Bronchial epithelial cell (primary cell): Measurements from ENCODE around the gene CYB561D2. TPM values are rescaled to one million over a fixed set of nuclear protein-coding genes. Genes with fewer than 3 reads are reported as not detected.
A peak's percentile ranks its signal among the peaks of the same experiment; 100 is the strongest.

Experiments used
- DNase-seq: peaks from one replicate; pipeline ENCODE4 v3.0.0-alpha.2; 2010; ENCODE audit warnings: low read depth
- FAIRE-seq: peaks from 2 replicates; lab custom pipeline; 2011; peaks lifted over from hg19 to GRCh38; lab: Jason Lieb, UNC
- H3K27me3 ChIP-seq: 2 replicates; pipeline ENCODE4 v1.5.1; 2011; ENCODE audit warnings: low read length; ENCODE audit not compliant: control insufficient read depth, insufficient read depth
- H3K36me3 ChIP-seq: 2 replicates; pipeline ENCODE4 v1.5.1; 2011; ENCODE audit warnings: low read length; ENCODE audit not compliant: control insufficient read depth, insufficient read depth
- H3K4me3 ChIP-seq: 2 replicates; pipeline ENCODE4 v1.5.1; 2011; ENCODE audit warnings: mild to moderate bottlenecking, low read depth, low read length, control low read depth
- total RNA-seq: library from RNA; depleted of rRNA; stranded (reverse); fragments of >200 nt; gene quantifications from 2 replicates; pipeline ENCODE4 v1.2.1, GENCODE V29; 2014
- TF ChIP-seq, protein P1 (sequence below): IDR thresholded peaks from 2 replicates; pipeline ENCODE4 v1.5.1; 2011; ENCODE audit warnings: mild to moderate bottlenecking, moderate library complexity, low read length, control low read depth, inconsistent platforms; ENCODE audit not compliant: insufficient read depth, severe bottlenecking

The CYB561D2 gene
- total RNA-seq, 1 donor from 2014 or later: 22.1 TPM

DNA sequence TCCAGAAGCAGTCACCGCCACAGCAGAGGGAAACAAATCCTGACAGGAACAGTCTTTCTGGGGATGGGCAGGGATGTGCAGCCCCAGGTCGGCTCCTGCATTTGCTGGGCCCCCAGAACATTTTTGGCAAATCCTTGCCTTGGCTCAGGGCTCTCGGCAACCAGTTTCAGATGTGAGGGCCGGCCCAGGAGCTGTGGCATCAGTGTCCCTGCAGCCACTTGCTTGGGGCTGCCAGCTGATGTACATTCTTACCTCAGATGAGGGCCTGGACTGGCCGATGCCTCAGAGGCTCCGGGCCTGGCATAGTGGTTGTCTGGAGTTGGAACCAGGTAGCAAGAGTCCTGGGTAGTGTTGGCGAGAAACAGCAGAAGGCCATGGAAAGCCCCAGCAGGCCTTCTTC, 4.2 kb downstream of the CYB561D2 start:
- Histone ChIP-seq H3K27me3 (no peaks in the 10 kb centered on the region), H3K36me3 (peaks cover 25% of the 10 kb centered on the region), H3K4me3 (no peak overlapping the region)
- TF ChIP-seq, protein P1, sequence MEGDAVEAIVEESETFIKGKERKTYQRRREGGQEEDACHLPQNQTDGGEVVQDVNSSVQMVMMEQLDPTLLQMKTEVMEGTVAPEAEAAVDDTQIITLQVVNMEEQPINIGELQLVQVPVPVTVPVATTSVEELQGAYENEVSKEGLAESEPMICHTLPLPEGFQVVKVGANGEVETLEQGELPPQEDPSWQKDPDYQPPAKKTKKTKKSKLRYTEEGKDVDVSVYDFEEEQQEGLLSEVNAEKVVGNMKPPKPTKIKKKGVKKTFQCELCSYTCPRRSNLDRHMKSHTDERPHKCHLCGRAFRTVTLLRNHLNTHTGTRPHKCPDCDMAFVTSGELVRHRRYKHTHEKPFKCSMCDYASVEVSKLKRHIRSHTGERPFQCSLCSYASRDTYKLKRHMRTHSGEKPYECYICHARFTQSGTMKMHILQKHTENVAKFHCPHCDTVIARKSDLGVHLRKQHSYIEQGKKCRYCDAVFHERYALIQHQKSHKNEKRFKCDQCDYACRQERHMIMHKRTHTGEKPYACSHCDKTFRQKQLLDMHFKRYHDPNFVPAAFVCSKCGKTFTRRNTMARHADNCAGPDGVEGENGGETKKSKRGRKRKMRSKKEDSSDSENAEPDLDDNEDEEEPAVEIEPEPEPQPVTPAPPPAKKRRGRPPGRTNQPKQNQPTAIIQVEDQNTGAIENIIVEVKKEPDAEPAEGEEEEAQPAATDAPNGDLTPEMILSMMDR: no peak
- FAIRE-seq (no peak), DNase-seq (no peak)

DNA sequence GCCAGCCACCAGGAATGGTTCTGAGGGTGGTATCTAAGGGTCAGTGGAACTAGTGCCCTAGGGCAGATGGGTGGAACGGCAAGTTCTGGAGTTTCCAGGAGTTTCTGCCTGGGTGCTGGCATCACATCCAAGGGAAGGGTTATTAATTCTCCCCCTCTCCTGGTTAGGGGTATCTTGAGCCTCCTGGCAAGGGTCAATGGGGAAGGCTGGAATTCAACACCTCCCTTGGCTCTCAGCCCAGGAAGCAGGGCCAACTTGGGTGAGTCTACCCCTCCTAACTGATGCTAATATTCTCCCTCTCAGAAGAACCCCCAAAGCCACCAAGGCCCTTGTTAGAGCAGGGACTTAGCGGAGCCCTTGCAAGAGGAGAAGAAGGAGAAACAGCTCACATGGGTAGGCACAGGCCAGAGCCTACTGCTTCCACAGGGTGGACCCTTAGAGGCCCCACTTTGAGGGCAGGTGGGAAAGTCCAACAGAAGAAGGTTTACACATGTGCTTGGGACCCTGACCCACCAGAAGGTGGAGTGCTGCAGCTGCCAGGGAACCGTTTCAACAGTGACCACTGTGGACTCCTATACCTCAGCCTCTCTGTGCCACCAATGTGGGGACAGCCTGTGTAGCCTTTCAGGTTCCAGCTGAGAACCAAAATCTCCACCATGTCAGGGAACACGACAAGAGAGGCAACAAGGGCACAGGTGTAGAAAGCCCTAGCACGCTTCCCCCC, 5.3 kb downstream of the CYB561D2 start:
- peaks cover 25% of the 10 kb centered on the region for H3K36me3 ChIP-seq
- no peak for FAIRE-seq

DNA sequence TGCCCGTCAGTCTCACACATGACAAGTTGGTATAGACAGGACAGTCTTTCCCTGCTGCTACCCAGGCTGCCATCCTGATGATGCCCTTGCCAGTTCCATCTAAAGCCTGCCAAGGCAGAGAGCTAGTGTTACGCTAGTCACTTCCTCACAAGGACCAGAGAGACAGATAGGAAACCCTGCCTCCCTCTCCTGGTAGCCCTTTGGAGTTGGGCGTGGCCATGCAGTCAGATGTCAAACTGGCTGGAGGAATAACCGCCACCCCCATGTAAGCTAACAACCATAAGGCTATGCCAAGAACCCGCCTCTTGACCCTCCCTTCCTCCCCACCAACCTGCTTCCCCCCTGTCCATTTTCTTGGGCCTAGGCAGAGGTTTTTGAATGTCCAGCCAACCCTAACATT, 5.9 kb downstream of the CYB561D2 start:
- Histone ChIP-seq H3K4me3 (no peak overlapping the region), H3K36me3 (peaks cover 25% of the 10 kb centered on the region), H3K27me3 (no peaks in the 10 kb centered on the region)
- DNase-seq (peak; percentile 44), FAIRE-seq (no peak)
- TF ChIP-seq, protein P1: no peak

More for the DNA sequence above, 5.3 kb downstream of the CYB561D2 start:
- Histone ChIP-seq H3K27me3 (no peaks in the 10 kb centered on the region), H3K4me3 (no peak overlapping the region)
- TF ChIP-seq, protein P1: no peak
- no peak for DNase-seq

DNA sequence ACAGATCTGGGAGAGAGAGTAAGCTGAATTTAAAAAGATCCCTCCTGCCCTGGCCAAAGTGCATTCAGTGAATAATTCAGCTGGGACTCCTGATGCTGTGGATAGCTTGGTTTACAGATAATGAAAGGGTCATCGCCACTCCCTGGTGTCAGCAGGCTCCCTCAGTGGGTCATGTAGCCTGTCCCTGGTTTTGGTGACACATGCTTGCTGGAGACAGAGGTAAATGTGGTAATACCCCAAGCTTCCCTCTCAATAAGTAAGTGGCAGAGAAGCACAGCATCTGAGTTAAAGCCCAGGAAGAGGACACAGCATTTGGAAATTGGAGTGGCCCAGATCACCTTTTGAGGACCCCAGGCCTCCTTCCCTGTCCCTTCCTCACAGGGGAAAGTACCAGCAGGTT, 6.8 kb downstream of the CYB561D2 start:
- Histone ChIP-seq H3K27me3 (no peaks in the 10 kb centered on the region), H3K36me3 (peaks cover 24% of the 10 kb centered on the region), H3K4me3 (peak overlapping the region; percentile 71)
- no peak for FAIRE-seq
- TF ChIP-seq, protein P1: no peak
- no peak for DNase-seq

DNA sequence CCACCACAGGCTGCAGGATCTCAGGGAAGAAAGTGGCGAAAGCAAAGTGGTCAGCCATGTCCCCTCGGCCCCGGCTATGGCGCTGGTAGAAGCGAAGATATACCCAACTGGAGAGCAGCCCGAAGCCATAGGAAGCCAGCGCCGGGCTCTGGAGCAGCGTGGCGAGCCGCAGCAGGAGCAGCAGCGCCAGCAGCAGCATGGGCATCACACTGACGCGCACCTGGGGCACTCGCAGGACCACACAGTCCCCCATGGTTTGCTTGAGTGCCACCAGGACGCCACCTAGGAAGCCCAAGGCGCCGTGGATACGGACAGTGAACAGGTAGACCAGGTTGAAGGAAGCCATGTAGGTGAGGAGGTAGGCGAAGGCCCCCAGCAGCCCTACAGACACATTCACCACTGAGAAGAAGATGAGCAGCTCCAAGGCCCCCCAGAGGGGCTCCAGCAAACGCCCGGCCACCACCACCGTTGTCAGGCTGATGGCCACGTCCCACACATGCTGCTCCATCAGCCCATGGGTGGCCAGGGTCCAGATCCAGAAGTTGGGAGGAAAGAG, 7.8 kb downstream of the CYB561D2 start:
- Histone ChIP-seq H3K36me3 (peaks cover 22% of the 10 kb centered on the region), H3K27me3 (no peaks in the 10 kb centered on the region), H3K4me3 (peak overlapping the region; percentile 71)
- FAIRE-seq (no peak), DNase-seq (no peak)
- TF ChIP-seq, protein P1: no peak
